Measurements from ENCODE around the gene ZFAND2A.

DNA sequence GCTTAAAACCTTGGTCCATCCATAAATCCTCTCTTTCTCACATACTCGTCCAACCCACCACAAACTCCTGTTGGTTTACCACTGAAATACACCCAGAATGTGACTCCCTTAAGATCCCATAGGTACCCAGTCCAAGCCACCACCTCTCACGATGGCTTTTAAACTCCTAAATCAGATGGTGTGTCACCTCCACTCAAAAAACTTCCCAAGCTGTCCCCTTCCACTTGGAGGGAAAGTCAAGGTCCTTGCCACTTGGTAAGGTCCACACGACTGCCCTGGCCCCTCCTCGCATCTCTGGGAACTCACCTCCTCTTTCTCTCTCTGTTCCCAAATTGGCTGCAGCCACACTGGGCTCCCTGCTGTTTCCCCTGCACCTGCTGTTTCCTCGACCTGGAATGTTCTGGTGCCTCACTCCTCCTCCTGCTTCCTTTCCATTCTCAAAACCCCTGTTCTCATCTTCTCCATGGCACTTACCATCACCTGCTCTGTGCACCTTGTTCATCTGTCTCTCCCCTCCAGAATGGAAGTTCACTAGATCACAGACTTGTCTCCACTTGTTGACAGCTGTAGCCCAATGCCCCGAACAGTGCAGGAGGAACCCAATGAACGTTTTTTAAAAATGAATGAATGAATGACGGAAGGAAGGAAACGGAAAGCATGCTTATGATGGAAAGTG lies 23.0 kb downstream of the ZFAND2A start:
- no peak for TF ChIP-seq POLR2A (IDR thresholded peaks at IDR 0.05; ENCODE audit: low read length)
- no peak for TF ChIP-seq GATA1 (IDR thresholded peaks at IDR 0.05; ENCODE audit: low read depth, low read length)

Data from erythroblast (primary cell).